ENCODE data around the gene CFAP65. TPM values are rescaled to one million over a fixed set of nuclear protein-coding genes. Genes with fewer than 3 reads are reported as not detected.

The CFAP65 gene
- 0.18 TPM for total RNA-seq

- ATAC-seq (no peak), DNase-seq (ENCODE audit: low spot score) (no peak)
- intact Hi-C loops (cut with DNase I) = no loop called here
These were observed at the start of gene CFAP65 for GRCh38 chr2:219041252-219041651. CFAP65 (minus strand) TSS chr2:219041516; CDS start chr2:219039048, 2,468 bp downstream.

- ATAC-seq (no peak), DNase-seq (ENCODE audit: low spot score) (no peak)
- intact Hi-C loops (cut with DNase I) = no loop called here
These were observed 49.4 kb upstream of the CFAP65 start for GRCh38 chr2:219090436-219091299.

GRCh38 chr2:219089330-219089729 is 48.0 kb upstream of the CFAP65 start:
- ATAC-seq = no peak

GRCh38 chr2:219087848-219088247 is 46.5 kb upstream of the CFAP65 start:
- intact Hi-C loops (cut with DNase I) = loop anchor here (5.0 kb wide), 1 partner anchor 216 kb away; no protein-coding TSS in a partner anchor
- no peak for DNase-seq (ENCODE audit: low spot score)
- ATAC-seq = no peak

More at GRCh38 chr2:219089330-219089729, 48.0 kb upstream of the CFAP65 start:
- no peak for DNase-seq (ENCODE audit: low spot score)
- intact Hi-C loops (cut with DNase I) = loop anchor here (5.0 kb wide), 1 partner anchor 217 kb away; no protein-coding TSS in a partner anchor

- DNase-seq (ENCODE audit: low spot score) (no peak), ATAC-seq (no peak)
- intact Hi-C loops (cut with DNase I) = loop anchor here (5.0 kb wide), 1 partner anchor 215 kb away; no protein-coding TSS in a partner anchor
These were observed 46.0 kb upstream of the CFAP65 start for GRCh38 chr2:219087361-219087760.

GRCh38 chr2:219086196-219086595 is 44.9 kb upstream of the CFAP65 start:
- DNase-seq (ENCODE audit: low spot score) (no peak), ATAC-seq (no peak)
- intact Hi-C loops (cut with DNase I) = loop anchor here (5.0 kb wide), 1 partner anchor 214 kb away; no protein-coding TSS in a partner anchor

GRCh38 chr2:219084791-219085190 is 43.5 kb upstream of the CFAP65 start:
- DNase-seq (ENCODE audit: low spot score) (no peak), ATAC-seq (no peak)
- intact Hi-C loops (cut with DNase I) = loop anchor here (5.0 kb wide), 1 partner anchor 212 kb away; no protein-coding TSS in a partner anchor

GRCh38 chr2:219082332-219082958 is 41.1 kb upstream of the CFAP65 start:
- ATAC-seq = peak; percentile 38
- intact Hi-C loops (cut with DNase I) = no loop called here
- no peak for DNase-seq (ENCODE audit: low spot score)

- DNase-seq (ENCODE audit: low spot score) = no peak
- no peak for ATAC-seq
- intact Hi-C loops (cut with DNase I) = no loop called here
These were observed 40.5 kb upstream of the CFAP65 start for GRCh38 chr2:219081701-219082331.

- intact Hi-C loops (cut with DNase I) = no loop called here
- ATAC-seq = no peak
These were observed 39.8 kb upstream of the CFAP65 start for GRCh38 chr2:219081096-219081495.

GRCh38 chr2:219079417-219079816 is 38.1 kb upstream of the CFAP65 start:
- intact Hi-C loops (cut with DNase I) = no loop called here
- ATAC-seq (no peak), DNase-seq (ENCODE audit: low spot score) (no peak)

More at GRCh38 chr2:219081096-219081495, 39.8 kb upstream of the CFAP65 start:
- DNase-seq (ENCODE audit: low spot score) = no peak

- no peak for ATAC-seq
- no peak for DNase-seq (ENCODE audit: low spot score)
- intact Hi-C loops (cut with DNase I) = no loop called here
These were observed 37.6 kb upstream of the CFAP65 start for GRCh38 chr2:219078951-219079350.

- ATAC-seq (no peak), DNase-seq (ENCODE audit: low spot score) (no peak)
- intact Hi-C loops (cut with DNase I) = no loop called here
These were observed 36.8 kb upstream of the CFAP65 start for GRCh38 chr2:219078126-219078525.

- ATAC-seq (no peak), DNase-seq (ENCODE audit: low spot score) (no peak)
- intact Hi-C loops (cut with DNase I) = no loop called here
These were observed 34.9 kb upstream of the CFAP65 start for GRCh38 chr2:219076253-219076652.

- ATAC-seq (no peak), DNase-seq (ENCODE audit: low spot score) (no peak)
- intact Hi-C loops (cut with DNase I) = no loop called here
These were observed 32.3 kb upstream of the CFAP65 start for GRCh38 chr2:219073413-219074129.

- no peak for ATAC-seq
- intact Hi-C loops (cut with DNase I) = no loop called here
- DNase-seq (ENCODE audit: low spot score) = no peak
These were observed 31.5 kb upstream of the CFAP65 start for GRCh38 chr2:219072741-219073250.

- ATAC-seq (no peak), DNase-seq (ENCODE audit: low spot score) (no peak)
- intact Hi-C loops (cut with DNase I) = no loop called here
These were observed 30.0 kb upstream of the CFAP65 start for GRCh38 chr2:219071131-219071816.

GRCh38 chr2:219065484-219065883 is 24.2 kb upstream of the CFAP65 start:
- DNase-seq (ENCODE audit: low spot score) = no peak
- intact Hi-C loops (cut with DNase I) = no loop called here
- no peak for ATAC-seq

All from sciatic nerve (tissue), 2 donors.